SKM-1 treated with dmso at 0.1 percent for 144 hours (cell line): Measurements from ENCODE around the gene EDAR.
A peak's percentile ranks its signal among the peaks of the same experiment; 100 is the strongest.

Source experiments
- DNase-seq: peaks from one replicate; lab custom pipeline; 2025; ENCODE audit not compliant: unreplicated experiment; lab: John Stamatoyannopoulos, UW

The EDAR gene

GRCh38 chr2:108988796-108989713 lies at the start of gene EDAR:
Gene EDAR, minus strand, starts transcription at chr2:108989220. Its CDS starts 58,206 bp downstream, at chr2:108931014.
- no peak for DNase-seq

DNA sequence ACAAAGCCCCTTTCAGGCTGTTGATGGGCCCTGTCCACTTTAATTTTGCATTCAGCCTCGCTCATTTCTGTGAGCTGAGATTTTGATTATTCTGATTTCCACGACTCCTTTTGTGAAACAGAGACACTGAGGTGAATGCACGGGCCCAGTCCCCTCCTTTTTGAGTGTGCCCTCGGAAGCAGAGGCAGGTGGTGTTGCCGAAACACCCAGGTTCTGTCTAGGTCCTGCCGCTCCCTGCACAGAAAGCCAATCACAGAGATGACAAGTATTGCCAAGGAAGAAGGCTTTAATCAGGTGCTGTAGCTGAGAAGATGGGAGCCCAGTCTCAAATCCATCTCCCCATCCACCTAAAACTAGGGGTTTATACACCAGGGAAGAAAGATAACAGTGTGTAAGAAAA lies 44.2 kb upstream of the EDAR start:
- no peak for DNase-seq

DNA sequence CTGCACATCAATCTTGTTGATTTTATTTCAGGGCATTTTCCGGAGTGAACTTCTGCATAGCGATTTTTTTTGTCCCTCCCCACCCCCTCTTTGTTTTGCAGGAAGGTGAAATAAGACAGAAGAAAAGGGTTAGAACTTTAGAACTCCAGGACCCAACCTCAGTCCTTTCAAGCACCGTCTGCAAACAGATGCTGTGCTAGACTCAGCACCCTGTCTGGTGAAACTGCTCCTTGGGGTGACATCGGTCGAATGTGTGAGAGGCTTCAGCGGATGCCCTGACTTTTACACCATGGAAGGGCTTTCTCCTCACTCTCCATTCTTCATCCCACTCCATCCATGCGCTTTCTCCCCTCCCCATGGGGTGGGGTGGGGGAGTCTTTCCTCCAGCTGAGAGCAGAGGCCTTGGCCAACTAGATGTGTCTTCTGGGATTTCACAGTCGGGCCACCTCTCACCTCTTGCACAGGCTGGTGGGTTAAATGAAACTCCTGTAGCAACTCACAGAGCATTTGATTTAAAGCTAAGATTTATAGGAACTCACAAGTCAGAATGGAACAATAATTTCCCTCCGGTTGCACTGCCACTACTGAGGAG lies 43.3 kb upstream of the EDAR start:
- peak; percentile 60 for DNase-seq

- DNase-seq = peak; percentile 94
Measured at GRCh38 chr2:109031476-109032228, 42.6 kb upstream of the EDAR start.

DNA sequence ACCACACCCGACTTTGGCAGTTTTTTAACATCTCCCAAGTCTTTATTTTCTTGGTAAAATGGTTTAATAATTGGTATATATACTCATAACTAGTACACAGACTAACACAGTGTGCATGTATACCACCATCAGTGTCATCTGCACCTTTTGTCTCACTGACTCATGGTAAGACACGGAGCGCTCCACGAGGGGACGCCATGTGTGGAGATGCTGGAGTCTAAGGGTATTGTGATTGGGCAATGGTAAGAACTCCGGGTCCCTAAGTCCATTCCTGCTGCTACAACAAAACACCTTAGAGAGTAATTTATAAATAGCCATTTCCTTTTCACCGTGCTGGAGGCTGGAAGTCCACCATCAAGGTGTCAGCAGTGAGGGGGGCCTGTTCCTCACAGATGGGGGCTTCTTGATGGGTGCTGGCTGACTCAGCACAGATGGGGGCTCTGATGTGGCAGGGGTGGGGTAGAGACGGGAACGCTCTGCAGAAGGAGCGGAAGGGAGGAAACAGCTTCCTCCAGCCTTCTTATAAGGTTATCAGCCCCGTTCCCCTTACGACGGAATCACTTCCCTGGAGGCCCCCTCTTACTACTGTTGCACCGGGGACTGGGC lies 42.0 kb upstream of the EDAR start:
- no peak for DNase-seq

DNA sequence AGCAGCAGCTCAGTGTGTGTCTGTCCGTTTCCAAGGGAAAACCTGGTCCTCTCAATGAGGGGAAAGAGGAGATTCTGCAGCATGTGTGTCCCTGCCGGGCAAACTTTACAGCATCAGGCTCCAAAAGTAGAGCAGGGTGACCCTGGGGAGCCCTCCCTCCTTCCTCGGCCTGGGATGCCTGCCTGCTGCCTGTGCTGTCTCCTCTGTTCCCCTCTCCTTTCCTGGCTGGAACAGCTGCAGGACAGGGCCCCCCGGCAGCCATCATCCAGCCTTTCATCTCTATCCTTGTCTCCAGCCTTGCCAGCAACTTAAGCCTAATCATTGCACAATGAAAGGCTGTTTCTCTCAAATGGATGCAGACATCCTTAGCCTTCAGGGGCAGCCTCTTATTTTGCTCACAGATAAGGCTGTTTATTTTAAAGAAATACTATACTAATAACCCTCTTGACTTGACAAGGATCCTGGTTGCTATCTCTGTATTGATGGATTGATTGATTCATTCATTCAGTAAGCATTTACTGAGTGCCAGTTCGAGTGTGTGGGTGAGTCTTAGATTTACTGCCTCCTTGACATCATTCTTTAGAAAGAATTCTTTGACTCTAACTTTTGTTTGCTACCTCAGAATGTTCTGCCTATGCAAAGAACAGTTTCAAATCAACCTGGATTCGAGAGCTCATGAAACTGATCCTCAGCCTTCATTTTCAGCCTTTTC lies 40.6 kb upstream of the EDAR start:
- no peak for DNase-seq

DNA sequence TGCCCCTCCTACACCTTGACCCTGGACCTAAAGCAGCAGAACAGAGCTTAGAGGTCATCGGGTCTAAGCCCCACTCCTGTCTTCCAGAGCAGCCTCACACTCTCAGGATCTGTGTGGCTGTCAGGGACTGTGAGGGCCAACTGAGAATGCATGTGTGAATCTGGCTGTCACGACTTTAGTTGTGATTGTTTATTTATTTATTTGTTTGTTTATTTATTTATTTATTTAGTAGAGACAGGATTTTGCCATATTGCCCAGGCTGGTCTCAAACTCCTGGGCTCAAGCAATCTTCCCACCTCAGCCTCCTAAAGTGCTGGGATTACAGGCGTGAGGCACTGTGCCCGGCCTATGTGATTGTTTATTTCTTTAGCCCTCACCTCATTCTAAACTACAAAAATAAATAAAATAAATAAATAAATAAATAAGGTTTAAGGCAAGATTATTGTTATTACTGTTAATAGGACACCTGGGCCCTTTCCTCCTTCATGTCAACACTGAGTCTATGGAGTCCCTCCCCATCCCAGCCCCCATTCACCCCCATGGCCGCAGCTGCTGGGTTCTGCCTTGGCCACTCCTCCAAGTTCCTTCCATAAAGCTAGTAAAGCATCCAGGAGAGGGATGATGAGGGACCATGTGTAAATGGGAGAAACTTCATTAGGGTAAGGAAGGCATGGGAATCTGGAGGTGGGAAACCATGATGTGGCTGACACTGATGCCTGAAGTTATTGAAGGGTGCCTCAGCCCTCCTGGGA lies 39.9 kb upstream of the EDAR start:
- DNase-seq = no peak

GRCh38 chr2:109028277-109028676 lies 39.3 kb upstream of the EDAR start:
- DNase-seq = no peak

DNA sequence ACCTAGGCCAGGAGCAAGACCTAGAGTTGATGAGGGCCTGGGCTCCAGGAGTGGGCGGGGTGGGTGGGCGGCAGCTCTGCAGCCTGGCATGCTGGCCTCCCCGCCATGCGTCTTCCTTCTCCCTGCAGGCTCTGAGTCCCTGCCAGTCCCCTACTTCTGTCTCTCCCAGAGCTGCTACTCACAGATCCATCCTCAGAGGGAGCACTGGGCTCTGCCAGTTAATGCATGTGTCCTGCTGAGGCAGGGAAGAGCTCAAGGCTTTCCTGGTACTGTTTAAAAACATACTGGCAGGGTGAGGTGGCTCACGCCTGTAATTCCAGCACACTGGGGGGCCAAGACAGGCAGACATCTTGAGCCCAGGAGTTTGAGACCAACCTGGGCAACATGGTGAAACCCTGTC lies 38.7 kb upstream of the EDAR start:
- DNase-seq = no peak

DNA sequence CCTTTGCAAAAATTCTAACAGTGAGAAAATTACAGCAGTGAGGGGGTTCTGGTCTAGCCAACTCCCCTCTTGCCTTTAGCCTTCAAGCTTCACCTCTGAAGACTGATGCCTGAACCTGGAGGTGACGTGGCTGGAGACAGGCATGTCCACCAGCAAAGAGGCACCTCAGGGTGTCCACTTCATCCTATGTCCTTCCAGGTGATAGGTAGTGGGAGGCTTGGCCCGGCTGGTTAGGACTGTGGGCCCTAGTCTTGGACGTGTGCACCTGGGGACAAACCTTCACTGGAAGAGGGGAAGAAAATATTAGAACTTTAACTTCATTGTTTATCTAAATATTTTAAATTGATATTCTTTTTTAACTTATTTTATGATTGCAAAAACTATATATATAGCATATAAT lies 35.5 kb upstream of the EDAR start:
- DNase-seq = no peak

DNA sequence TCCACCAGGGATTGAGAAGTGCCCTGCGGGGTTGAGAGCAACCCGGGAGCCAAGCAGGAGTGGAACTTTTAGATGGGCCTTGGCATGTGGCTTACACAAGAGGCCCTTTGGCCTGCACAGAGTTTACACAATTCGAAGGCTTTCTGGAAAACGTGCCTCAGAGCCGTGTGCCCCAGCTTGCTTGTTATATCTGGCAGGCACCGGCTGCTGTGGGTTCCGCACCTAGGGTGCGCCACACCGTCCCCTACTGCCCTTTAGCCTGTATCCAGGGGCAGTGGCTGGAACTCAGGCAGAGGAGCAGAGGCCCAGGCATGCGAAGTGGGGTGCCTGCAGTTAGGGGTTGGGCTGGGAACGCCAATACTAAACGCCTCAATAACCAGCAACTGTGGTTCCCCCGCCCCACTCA lies 32.9 kb upstream of the EDAR start:
- no peak for DNase-seq

DNA sequence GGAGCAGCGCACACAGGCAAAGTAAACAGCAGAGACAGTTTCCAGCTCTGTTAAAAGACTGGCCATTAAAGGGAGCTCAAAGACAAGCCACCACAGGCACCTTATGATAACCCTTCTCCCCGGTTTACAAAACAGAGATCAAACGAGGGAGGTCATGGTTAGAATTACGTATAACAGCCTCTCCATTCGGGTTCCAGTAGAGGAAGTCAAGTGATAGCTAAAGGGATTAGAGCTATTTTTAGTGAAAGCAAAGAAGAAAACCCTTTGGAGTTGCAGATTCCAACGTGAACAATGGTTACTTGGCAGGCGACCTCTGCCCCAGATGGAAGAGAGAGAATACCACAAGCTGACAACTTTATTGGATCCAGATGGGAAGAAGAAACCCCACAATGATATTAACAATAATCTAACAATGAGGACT lies 31.2 kb upstream of the EDAR start:
- no peak for DNase-seq

- no peak for DNase-seq
Measured at GRCh38 chr2:109018452-109018851, 29.4 kb upstream of the EDAR start.

DNA sequence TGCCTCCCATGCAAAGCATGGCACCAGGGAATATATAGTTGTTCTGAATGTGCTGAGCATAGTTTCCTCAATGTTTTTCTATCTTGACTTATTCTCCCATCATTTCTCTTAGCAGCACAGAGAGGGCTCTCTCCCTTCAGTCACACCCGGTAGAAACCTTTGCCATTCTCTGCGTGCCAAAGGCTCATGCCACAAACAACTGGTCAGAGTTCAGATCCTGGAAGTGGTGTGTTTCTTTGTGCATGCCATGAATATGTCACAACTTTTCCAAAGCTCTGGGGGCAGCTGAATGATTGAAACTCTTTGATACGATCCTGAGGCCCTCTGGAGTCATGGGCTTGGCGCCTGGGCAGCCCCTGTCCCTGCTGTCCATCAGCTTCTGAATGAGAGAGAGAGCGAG lies 28.0 kb upstream of the EDAR start:
- DNase-seq = no peak

DNA sequence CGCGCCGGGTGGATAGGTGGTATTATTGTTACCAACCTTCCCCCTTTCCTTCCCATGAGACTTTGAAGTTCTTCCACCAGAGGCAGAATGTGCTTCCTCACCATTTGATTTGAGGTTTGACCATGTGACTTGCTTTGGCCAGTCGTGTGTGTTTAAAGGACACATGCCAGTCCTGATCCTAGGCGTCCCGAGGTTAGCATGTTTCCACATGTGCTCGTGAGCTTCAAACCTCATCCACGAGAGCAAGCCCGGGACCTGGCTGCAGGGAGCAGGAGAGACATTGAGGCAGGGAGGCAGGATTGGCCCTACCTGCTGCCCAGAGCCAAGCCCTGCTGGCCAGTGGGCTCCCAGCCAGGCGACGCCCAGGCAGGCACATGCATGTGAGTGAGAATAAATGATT lies 27.4 kb upstream of the EDAR start:
- DNase-seq = no peak

- no peak for DNase-seq
Measured at GRCh38 chr2:109014476-109014875, 25.5 kb upstream of the EDAR start.

DNA sequence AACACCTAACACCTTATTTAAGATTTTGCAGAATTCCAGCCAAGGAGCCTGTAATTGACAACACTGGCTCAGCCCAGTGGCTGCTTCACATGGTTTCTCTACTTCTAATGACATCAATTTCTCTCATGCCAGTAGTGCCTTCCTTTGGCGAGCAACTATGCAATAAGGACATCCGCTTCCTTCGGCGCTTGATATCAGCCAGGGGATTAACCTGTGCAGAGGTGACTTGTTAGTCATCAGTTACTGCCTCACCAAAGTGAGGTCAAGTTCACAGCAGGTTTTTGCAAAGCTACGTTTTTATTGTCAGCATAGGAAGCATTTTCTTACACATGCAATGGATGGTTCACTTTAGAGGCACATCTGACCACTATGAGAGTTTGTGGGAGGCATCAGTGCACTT lies 24.0 kb upstream of the EDAR start:
- DNase-seq = no peak

GRCh38 chr2:109009920-109010610 lies 21.0 kb upstream of the EDAR start:
- DNase-seq = no peak

DNA sequence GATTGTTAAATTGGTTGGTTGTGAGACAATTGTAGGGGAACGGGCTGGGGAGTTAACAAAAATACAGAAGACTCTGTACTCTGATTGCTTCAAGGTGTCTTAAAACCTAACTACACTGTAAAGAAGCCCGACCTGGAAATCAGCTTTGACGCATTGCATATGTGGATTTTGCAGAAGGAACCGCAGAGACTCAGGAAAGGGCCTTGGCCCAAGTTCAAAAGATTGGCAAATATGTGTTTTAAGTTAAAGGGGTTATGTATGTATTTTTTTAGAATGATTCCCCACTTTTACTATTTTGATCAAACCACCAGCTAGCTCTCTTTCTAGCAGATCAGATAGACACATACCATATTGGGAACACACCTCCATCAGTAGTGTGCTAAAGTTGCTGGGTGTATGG lies 18.0 kb upstream of the EDAR start:
- no peak for DNase-seq
